NCI-H1930 (cell line): ENCODE measurements around the gene TMEM255A.
"Not testable (repeated sequence)": the region's sequence is repeated elsewhere in the genome, so short reads cannot be mapped to it uniquely, and the experiment has no call there.

Experiments used
- DNase-seq, 2 experiments: peaks; one replicate each; lab custom pipeline; 2025; lab: John Stamatoyannopoulos, UW

The TMEM255A gene

DNA sequence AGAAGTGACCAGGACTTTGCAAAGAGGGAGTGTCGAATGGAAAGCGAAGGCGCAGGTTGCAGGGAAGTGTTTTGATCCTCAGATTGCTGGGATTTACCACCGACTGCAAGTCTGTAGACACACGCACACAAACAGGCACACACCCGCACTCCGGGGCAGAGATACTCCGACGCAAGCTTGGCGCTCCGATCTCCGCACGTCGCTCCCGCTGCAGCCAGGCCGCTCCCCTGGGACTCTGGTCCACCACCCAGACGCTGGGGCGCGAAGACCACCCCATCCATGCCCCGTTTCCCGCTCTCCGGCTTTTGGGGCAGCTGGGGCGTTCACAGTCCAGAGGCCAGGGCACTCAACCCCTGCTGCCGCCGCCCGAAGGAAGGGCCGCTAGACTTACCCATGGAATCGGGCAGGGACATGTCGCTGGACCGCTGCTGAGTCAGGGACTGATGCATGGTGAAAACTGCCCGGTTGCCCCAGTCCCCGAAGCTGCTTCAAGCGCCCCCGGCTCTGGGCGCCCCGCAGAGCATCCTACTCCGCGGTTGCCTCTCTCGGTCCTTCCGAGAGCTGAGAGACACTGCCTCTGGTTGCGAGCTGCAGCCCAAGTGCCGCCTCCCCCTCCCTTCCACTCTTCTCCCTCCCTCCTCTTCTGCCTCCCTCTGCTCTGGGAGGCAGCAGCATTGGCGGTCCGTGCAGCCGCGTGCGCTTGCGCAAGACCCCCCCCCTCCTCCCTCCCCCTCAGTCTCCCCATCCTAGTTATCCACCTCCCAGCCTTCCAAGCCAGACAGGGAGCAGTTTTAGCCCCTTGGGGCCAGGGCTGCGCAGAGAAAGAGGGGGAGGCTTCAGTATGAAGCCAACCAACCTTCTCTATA is at the start of gene TMEM255A:
Gene TMEM255A, minus strand, starts transcription at position 601 of the 866 bp plus-strand sequence. Its CDS starts 152 bp downstream, at position 449.
- DNase-seq: no peak

DNA sequence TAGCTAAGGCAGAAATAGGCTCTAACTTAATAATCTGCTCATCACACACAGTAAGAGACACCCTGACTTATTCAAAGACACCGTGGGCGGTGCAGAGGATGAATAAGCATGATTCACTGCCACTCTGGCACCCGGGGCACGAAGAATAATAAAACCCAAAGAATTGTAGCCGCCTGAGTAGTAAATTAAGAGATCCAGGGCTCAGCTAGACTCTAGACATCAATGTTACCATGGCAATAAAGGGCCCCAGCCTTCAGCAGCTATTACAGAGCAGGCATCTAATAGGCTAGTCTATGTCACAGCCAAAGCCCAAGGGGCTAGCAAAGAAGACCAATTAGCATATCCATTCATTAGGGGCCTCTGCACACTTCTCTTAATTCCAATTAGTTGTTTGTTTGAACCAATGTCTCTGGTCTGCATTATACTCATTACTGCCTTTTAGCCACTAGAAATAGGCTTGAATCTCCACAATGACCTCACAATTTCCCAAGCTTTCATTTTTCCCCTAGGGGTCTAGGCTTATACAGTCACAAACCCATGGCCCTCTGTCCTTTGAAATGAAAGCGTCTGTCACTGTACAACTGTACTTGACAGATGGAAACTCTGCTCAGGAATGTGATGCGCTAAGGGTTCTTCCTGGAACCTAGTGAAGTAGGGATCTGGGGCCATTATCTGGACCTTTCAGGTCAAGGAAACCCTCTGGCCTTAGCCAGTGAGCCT is 47.6 kb upstream of the TMEM255A start:
- DNase-seq: no peak

DNA sequence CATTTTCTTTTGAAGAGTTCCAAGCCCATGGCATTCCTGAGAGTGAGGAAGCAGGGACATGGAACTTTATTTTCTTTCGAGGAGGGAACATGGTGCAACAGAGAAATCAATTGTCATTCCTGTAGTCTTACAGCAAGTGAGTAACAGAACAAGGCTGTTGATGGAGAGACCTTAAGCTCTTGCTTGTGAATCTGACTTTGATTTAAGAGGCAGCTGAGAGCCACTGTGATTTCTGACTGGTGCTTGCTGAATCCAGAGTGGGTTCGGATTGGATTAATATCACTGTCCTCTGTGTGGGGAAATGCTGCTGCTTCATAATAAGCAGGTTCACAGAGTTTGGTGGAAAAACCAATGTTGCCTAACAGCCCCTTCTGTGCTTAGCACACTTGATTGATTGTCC is 45.9 kb upstream of the TMEM255A start:
- DNase-seq: no peak

DNA sequence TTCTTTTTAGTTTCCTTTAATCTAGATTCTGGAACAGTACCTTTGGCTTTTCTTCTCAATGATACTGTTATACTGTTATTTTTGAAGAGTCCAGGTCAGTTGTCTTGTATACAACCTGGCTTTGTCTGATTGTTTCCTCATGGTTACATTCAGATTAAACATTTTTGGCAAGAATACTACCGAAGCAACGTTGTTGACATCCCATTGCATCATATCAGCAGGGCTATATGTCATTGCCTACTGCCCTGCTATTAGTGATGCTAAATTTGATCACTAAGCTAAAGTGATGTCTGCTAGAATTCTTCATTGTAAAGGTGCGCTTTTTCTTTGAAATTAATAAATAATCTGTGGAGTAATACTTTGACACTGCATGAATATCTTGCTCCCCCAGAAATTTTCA is 44.8 kb upstream of the TMEM255A start:
- DNase-seq: no peak

DNA sequence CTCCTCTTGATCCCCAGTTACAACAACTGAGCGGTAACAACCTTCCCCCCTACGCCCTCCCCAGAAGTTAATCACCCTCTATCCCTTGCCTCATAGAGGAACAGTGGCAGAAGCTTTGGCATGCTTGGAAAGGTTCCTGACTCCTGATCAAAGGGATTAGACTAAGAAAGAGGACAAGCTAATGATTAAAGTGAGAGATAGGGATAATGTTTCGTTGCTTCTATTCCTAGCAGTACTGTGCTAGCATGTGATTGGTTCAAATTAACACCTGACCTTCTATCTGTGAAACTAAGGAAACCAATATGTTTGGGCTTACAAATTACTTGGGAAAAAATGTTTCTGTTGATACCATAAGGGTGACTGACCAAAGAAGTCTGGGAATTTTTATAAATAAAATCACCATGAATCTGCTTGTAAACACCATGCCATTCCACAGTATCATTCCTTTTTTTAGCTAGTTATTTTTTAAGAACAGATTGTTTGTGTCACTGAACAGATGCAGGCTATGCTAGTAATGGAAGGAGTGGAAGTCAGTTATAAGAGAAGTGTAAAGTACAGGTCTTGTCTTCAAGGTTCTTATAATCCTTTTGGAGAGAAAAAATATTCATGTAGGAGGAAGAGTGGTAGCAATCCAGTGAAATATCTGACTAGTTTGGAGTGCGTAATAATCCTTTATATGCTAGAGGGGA is 39.3 kb upstream of the TMEM255A start:
- DNase-seq: no peak

DNA sequence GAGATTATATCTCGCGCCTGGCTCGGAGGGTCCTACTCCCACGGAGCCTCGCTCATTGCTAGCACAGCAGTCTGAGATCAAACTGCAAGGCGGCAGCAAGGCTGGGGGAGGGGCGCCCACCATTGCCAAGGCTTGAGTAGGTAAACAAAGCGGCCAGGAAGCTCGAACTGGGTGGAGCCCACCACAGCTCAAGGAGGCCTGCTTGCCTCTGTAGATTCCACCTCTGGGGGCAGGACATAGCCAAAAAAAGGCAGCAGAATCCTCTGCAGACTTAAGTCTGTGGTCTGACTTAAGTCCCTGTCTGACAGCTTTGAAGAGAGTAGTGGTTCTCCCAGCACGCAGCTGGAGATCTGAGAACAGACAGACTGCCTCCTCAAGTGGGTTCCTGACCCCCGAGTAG is 33.3 kb upstream of the TMEM255A start:
- not testable (repeated sequence) for DNase-seq

DNA sequence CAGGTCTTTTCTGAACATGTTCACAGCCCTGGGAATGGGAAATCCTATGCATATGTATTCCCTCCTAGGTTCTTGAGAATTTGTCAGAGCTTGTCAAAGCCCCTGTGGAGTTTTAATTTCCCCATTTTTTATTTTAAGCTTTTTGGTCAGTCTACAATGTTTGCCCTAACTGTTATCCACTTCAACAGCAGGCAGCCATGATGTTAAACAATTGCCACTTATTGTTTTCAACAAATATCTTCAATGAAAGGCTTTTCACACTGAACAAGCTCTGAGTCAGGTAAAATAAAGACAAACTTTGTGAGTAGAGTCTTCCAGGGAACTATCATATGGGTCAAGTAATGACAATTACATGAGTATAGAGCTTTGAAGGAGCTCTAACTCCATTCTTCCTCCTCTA is 25.6 kb upstream of the TMEM255A start:
- no peak for DNase-seq

DNA sequence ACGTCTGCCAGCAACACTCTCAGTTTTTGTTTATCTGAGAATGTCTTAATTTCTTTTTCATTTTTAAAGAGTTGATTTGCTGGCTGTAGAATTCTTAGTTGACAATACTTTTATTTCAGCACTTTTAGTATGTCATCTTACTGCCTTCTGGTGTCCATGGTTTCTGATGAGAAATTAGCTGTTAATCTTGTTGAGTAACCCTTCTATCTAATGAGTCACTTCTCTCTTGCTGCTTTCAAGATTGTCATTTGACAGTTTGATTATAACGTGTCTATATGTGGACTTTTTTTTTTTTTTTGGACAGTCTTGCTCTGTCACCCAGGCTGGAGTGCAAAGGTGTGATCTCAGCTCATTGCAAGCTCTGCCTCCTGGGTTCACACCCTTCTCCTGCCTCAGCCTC is 24.0 kb upstream of the TMEM255A start:
- DNase-seq: no peak

DNA sequence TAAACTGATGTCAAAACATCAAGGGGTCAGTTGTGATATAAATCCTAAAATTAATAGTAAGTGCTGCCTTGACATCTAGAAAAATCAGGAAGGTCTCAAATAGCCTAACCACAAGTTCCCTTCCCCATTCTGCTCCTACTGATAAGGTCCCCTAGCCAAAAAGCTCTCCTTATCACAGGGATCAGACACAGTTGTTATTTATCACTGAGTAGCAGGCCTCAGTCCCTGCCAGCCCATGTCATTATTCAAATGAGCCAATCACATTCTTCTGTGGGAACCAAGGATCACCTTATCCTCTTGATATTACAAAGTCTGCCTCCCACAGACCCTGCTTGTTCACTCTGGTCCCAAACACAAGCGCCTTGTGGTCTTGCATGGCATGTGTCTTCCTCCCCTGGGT is 23.3 kb upstream of the TMEM255A start:
- no peak for DNase-seq

DNA sequence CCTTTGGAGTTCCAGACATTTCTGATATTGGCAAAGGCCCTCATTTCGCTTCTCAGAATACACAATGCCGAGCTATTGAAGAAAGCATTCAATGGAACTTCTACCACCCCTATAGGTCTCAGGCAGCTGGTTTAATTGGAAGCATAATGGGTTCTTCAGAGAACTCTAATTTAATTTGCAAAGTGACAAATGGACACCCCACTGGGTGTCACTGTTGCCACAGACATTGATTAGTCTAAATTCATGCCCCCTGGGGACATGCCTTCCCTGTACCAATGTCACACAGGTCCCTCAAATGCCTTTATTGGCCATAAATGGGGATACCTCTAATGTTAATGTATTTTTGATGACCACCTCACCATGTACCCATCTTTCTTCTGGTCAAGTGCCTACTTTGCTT is 22.9 kb upstream of the TMEM255A start:
- DNase-seq: no peak

DNA sequence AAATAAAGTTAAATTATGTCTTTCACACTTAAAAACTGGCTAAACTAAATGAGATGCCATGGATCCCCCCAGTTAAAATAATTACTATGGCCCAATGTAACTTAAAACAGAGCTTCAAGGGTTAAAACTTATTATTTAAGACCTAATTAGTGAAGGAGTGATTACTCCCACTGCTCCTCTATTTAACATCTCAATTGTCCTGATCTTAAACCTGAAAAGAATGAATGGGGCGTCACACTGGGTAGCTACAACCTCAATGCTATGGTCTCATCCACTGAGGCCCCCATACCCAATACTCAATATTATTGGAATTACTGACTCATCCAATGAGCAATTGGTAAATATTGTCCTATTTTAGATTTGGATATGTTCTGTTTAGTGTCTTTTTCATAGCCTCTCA is 21.1 kb upstream of the TMEM255A start:
- no peak for DNase-seq

DNA sequence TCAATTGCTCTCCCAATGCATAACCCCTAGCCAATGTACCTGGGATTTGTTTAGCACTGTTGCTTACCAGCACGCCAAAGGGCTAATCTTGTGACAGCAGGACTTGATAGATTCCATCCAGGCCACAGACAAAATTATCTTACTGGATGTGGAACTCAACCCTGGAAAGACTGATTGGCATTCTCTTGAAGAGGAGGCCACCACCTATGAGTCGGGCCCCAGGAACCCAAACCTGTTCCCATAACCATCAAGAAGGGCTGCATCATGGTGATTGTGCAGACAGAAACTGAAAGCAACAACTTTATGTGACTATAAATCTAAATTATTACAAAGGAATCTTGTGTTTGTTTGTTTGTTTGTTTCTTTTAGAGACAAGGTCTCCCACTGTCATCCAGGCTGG is 19.9 kb upstream of the TMEM255A start:
- DNase-seq: no peak

DNA sequence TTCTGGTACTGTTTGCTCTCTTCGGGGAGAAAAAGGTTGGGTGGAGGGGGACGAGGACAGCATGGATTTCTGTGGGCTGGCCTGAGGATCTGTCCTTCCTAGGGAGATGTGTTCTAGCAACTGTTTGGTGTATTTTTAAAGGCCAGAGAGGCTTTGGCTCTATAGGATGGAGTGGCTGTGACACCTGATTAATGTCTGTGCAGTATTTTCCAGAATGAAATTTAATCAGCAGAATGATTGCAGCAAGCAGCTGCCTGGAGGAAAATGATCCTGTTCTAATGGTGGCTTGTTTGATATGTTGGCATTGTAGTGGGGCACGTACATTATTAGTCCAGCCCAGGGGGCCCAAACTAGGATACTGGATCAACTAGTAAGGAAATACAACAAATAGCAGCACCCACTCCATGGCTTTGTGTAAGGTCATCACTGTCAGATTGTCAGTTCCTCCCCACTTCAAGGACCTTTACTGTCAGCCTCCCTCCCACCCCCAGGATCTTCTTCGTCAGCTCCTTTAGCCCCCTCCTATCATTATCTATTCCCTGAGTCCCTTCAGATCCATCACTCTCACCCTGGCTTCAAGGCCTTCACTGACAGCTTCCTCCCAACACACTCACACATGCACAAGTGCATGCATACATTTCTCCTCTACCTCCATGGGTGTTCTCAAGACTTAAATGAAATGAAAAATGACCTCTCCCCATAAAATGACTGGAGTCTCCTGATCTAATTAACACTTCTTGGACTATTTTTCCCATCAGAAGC is 10.4 kb upstream of the TMEM255A start:
- no peak for DNase-seq

DNA sequence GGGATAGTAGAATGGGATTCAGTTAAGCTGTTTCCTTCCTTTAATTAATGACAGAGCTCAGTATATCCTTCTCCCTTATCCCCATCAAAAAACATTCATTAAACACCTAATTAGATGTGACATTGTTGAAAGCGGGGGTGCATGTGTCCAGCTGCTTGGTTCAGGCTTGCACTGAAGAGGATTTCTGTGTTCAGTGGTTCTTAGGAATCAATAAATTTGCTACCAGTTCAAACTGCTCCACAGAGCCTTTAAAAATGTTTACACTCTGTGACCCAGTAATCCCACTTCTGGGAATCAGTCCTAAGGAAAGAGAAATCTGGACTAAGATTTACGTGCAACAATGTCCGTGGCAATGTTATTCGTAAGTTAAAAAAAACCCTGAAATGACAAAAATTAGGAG is 7.2 kb upstream of the TMEM255A start:
- no peak for DNase-seq

DNA sequence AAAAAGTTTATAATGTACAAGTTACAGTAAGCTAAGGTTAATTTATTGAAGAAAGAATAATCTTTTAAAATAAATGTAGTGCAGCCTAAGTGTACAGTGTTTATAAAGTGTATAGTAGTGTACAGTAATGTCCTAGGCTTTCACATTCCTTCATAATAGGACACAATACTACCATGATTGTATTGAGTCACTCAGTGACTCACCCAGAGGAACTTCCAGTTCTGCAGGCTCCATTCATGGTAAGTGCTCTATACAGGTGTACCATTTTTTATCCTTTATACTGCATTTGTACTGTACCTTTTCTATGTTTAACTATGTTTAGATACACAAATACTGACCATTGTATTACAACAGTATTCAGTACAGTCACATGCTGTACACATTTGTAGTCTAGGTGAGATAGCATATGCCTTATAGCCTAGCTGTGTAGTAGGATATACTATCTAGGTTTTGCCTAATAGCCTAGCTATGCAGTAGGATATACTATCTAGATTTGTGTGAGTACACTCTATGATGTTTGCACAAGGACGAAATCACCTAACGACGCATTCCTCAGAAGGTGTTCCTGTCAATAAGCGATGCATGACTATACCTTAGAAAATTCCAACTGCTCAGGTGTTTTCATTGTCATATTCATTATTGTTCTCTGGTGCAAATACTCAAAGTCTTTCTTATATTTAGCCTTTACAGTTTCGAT is 5.5 kb upstream of the TMEM255A start:
- DNase-seq: no peak

DNA sequence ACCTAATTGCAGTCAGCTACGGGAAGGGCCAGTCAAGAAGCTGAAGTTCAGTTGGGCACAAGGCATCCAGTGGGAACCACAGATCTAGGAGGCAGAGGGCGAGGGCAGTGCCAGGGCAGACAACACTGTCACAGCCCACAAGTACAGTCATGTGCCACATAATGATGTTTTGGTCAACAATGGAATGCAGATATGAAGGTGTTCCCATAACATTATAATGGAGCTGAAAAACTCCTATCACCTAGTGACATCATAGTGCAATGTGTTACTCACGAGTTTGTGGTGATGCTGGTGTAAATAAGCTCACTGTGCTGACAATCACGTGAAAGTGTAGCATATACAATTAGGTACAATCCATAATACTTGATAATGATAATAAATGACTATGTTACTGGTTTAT is 4.5 kb upstream of the TMEM255A start:
- DNase-seq: no peak

DNA sequence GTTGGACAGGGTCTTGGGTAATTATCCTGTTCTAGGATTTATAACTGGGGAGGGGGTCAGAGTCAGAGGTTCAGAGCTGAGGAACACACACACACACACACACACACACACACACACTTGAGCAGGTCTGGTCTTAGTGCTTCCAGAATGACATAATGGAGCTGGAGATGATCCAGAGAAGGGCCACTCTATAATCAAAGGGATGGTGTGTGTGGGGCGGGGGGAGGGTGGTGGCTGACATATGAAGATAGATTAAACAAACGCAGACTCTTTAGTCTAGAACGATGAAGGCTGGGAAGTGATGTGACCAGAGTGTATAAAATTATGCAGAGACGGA is 434 bp upstream of the TMEM255A start:
- DNase-seq: no peak

DNA sequence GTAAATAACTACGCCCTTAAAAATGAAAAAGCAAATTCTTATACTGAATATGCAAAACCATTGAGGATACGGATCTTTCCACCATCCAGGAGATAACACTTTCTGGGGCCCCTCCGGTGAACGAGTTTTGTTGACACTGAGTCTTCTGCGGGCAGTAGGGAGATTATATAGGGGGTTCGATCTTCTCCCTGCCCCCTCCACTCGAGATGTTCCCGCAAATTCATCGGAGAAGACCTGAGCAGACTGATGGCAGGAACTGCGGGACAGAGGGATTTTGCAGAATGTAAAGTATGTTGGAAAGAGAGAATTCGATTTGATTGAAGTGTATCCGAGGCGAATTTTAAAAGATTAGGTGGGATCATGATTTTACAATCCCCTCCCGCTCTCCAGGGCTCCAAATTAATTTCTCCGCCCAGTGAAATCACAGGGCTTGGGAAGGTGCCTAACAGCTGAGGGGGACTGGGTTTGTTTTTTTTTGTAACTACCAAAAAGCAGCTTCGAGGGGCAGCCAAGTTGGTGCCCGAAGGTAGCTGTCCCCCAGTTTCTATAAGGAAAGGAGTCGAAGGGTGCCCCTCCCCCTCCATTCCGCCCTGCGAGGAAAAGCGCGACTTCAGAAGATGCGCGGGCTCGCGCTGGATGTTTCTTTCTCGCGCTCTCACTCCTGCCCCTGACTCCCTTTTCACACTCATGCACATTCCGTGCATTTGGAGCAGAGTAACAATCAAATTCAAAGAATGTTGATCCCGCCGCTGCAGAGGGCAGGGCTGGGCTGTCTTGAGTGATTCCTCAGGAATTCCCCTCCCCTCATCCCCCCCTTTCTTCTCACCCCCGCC is 1.2 kb downstream of the TMEM255A start:
- DNase-seq: no peak

DNA sequence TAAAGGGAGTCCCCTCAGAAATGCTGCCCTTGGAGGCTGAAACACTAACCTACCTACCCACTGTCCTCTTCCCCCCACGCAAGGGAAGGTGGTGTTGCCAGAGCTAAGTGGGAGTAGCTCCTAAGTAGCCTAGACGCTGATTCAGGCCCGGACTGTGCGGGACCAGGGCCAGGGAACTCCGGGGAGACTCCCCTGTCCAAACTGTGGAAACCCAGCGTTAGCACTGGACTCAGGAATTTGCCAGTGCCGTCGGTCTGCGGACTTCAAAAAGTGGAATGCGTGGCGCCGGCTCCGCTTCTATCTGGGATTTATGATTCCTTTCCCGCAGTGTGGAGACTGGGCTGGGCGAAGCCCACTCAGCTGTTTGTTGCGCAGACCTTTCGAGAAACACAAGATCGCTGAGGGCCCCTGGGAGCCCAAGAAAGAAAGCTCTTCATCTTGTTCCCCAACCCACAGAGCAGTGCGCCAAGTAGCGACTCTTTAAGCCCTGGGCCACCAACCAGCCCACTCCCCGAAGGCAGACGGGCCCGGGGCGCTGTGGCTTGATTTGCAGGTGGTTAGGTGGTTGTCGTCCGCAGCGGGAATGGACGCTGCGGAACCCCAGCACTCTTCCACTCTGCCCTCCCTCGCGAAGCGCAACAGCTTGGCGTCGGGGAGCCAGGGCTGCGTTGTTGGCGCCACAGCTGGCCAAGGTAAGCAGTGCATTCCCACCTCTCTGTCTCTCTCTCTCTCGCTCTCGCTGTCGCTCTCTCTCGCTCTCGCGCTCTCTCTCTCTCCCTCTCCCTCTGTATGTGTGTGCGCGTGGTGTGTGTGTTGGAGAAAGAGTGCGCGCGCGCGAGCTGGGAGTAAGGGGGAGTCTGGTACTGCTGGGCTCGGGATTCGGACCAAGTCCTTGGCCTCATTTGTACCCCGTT is 2.0 kb downstream of the TMEM255A start:
- DNase-seq: peak in 1 of 2 experiments; percentile 57

DNA sequence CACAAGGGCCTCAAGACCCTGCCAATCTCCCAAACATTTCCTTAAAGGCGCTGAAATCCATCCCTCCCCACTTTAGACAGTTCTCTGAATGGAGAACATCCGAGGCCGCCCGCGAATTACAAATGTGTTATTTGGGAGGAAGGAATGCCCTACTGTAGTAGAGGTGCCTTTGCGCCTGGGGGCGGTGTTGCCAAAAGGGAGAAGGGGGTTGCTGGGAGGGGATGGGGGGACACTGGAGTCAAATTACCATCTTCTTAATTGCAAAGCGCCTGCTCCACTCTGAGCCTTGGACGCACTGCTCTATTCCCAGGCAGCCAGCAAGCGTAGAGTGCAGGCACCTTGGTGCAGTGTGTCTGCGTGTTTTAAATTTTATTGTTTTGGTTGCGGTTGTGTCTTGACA is 2.7 kb downstream of the TMEM255A start:
- no peak for DNase-seq
